Left lung (tissue), 10 donors: Measurements from ENCODE around the gene IVD. TPM values are rescaled to one million over a fixed set of nuclear protein-coding genes. Genes with fewer than 3 reads are reported as not detected.

Source experiments
- ATAC-seq: fragments of 200-7000 bp; cut with Tn5 transposase; one replicate; pipeline ENCODE4 v1.9.1; 2020; ENCODE audit warnings: moderate library complexity
- DNase-seq, 4 donors: peaks; one replicate each; pipeline ENCODE4 v3.0.0-alpha.2; 2013 to 2020
- H3K27ac ChIP-seq, 2 donors: fragments of 200-600 bp; sonication (generic) in 1 of 2; one replicate each; pipeline versions ENCODE4 v1.5.0 to v1.8.0; 2020 to 2021
- H3K27me3 ChIP-seq, 2 donors: fragments of 200-600 bp; sonication (generic) in 1 of 2; one replicate each; pipeline versions ENCODE4 v1.5.0 to v1.8.0; 2020 to 2021
- H3K36me3 ChIP-seq, 2 donors: fragments of 200-600 bp; sonication (generic) in 1 of 2; one replicate each; pipeline versions ENCODE4 v1.5.0 to v1.8.0; 2020 to 2021
- H3K4me1 ChIP-seq, 2 donors: fragments of 200-600 bp; one replicate each; pipeline ENCODE4 v1.8.0; 2021
- H3K4me3 ChIP-seq, 2 donors: fragments of 200-600 bp; sonication (generic) in 1 of 2; one replicate each; pipeline versions ENCODE4 v1.5.0 to v1.8.0; 2020 to 2021; ENCODE audit warnings: mild to moderate bottlenecking in 1 of 2
- H3K9me3 ChIP-seq, 2 donors: fragments of 200-600 bp; sonication (generic) in 1 of 2; one replicate each; pipeline versions ENCODE4 v1.5.0 to v1.8.0; 2020 to 2021
- intact Hi-C, 2 donors: fragments of 100-400 bp; cut with DNase I; formaldehyde crosslinking; loops; one replicate each; pipeline versions ENCODE4 v1.11.2 to v1.14.2; 2022
- polyA plus RNA-seq, 6 donors: library from polyadenylated mRNA; unstranded; fragments of 120-200 nt; gene quantifications; one replicate each; pipeline ENCODE4 v1.2.1, GENCODE V29; 2013; ENCODE audit not compliant: insufficient read length in 6 of 6
- total RNA-seq, 2 donors: library from RNA; stranded (reverse); fragmentation: NEBNext Ultra II Directional; extraction: Animal tissue kit (Norgen Biotek cat#: 25700); gene quantifications; one replicate each; pipeline ENCODE4 v1.2.1, GENCODE V29; 2021
- TF ChIP-seq, protein P1 (sequence below), 2 donors: fragments of 200-600 bp; sonication (generic) in 1 of 2; IDR thresholded peaks; one replicate each; pipeline versions ENCODE4 v1.5.0 to v1.8.0; 2021; ENCODE audit warnings: antibody characterized with exemption in 2 of 2
- donor health status: DM: no; HTN: yes; CAD: no.
- donor health status: DM: no; HTN: no; CAD: no.

Gene IVD
- total and polyA plus RNA-seq, 8 donors, result 61.9 to 132 (median 111) TPM

DNA sequence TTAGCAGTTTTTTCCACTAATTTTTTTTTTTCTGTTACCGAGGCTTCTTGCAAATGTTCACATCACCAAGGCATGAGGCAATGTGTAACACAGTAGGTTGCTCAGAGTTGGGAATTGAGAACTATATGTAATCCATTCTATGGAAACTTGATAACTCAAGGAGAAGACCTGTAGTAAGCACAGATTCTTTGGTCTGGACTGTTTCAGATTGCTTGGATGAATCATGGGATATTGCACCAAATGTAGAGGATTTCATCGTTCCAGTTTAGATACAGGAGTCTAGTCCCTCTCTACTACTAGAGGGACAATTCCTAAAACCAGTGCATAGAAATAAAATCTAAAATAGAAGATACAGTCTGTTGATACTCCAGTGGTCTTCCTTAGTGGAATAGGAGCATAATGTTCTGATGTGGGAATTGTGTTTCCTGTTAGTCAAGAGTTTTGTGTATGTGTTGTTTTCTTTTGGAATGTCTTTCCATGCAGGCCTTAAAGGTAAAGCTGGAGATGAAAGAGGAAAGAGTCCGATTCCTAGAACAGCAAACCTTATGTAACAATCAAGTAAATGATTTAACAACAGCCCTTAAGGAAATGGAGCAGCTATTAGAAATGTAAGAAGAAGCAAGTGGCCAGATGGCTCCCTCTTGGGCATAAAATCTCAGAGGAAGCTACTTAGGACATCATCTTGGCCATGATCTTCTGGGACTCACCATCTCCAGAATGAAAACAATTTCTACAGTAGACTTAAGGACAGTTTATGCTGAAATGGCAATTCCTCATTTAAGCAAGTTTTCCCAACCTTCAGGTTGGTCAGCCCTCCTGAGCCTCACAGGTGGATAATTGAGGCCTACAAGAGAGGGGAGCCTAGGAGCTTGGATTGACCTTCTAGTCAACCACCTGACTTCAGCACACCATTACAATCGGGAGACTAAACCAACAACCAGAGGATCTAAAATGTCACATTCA, 12.3 kb upstream of the IVD start:
- TF ChIP-seq, protein P1, sequence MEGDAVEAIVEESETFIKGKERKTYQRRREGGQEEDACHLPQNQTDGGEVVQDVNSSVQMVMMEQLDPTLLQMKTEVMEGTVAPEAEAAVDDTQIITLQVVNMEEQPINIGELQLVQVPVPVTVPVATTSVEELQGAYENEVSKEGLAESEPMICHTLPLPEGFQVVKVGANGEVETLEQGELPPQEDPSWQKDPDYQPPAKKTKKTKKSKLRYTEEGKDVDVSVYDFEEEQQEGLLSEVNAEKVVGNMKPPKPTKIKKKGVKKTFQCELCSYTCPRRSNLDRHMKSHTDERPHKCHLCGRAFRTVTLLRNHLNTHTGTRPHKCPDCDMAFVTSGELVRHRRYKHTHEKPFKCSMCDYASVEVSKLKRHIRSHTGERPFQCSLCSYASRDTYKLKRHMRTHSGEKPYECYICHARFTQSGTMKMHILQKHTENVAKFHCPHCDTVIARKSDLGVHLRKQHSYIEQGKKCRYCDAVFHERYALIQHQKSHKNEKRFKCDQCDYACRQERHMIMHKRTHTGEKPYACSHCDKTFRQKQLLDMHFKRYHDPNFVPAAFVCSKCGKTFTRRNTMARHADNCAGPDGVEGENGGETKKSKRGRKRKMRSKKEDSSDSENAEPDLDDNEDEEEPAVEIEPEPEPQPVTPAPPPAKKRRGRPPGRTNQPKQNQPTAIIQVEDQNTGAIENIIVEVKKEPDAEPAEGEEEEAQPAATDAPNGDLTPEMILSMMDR (IDR thresholded peaks at IDR 0.05), result no peak
- no peak for ATAC-seq
- no peak for DNase-seq
- no peaks in the 10 kb centered on the region for H3K9me3 ChIP-seq
- peaks cover 0 to 51% of the 10 kb centered on the region in 2 donors for H3K36me3 ChIP-seq
- intact Hi-C loops, result no loop called here
- H3K4me3 ChIP-seq, result no peak overlapping the region
- H3K27ac ChIP-seq, result no peak overlapping the region
- H3K27me3 ChIP-seq, result no peaks in the 10 kb centered on the region
- H3K4me1 ChIP-seq, result peaks cover 3 to 46% of the 10 kb centered on the region in 2 donors

GRCh38 chr15:40397688-40398412, 7.7 kb upstream of the IVD start:
- DNase-seq (no peak), ATAC-seq (peak; percentile 62)
- no peaks in the 10 kb centered on the region for H3K27me3 ChIP-seq
- peaks cover 4 to 31% of the 10 kb centered on the region in 2 donors for H3K4me1 ChIP-seq
- no peaks in the 10 kb centered on the region for H3K9me3 ChIP-seq
- no peak overlapping the region for H3K4me3 ChIP-seq
- H3K36me3 ChIP-seq, result peaks cover 0 to 15% of the 10 kb centered on the region in 2 donors
- TF ChIP-seq, protein P1 (IDR thresholded peaks at IDR 0.05), result no peak
- peak overlapping the region in 1 of 2 donors; percentile 67 for H3K27ac ChIP-seq
- intact Hi-C loops, result no loop called here

- peak; percentile 71 for ATAC-seq
- DNase-seq, result peak in 1 of 4 donors; percentile 61
- TF ChIP-seq, protein P1 (IDR thresholded peaks at IDR 0.05), result no peak
- Histone ChIP-seq H3K4me3 (no peak overlapping the region), H3K27me3 (no peaks in the 10 kb centered on the region), H3K9me3 (no peaks in the 10 kb centered on the region), H3K27ac (peak overlapping the region in 1 of 2 donors; percentile 67), H3K4me1 (peaks cover 4 to 31% of the 10 kb centered on the region in 2 donors), H3K36me3 (peaks cover 0 to 10% of the 10 kb centered on the region in 2 donors)
- intact Hi-C loops, result no loop called here
These were observed 7.2 kb upstream of the IVD start for GRCh38 chr15:40398413-40398873.

DNA sequence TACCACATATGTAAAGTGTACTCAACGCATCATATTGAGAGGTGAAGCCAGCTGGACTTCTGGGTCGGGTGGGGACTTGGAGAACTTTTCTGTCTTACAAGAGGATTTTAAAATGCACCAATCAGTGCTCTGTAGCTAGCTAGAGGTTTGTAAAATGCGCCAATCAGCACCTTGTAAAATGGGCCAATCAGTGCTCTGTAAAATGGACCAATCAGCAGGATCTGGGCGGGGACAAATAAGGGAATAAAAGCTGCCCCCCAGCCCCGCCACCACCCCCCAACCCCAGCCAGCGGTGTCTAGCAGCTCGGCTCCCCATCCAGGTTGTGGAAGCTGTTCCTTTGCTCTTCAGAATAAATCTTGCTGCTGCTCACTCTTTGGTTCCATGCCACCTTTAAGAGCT, 6.2 kb upstream of the IVD start:
- H3K4me1 ChIP-seq, result peaks cover 4 to 31% of the 10 kb centered on the region in 2 donors
- no peak for DNase-seq
- peaks cover 0 to 1% of the 10 kb centered on the region in 2 donors for H3K36me3 ChIP-seq
- no peak overlapping the region for H3K27ac ChIP-seq
- TF ChIP-seq, protein P1 (IDR thresholded peaks at IDR 0.05), result no peak
- no peaks in the 10 kb centered on the region for H3K9me3 ChIP-seq
- intact Hi-C loops, result no loop called here
- ATAC-seq, result no peak
- H3K4me3 ChIP-seq, result no peak overlapping the region
- H3K27me3 ChIP-seq, result no peaks in the 10 kb centered on the region
